Dermis microvascular lymphatic vessel endothelial cell (primary cell): ENCODE results near the gene SIRT4. TPM values are rescaled to one million over a fixed set of nuclear protein-coding genes. Genes with fewer than 3 reads are reported as not detected.
A peak's percentile ranks its signal among the peaks of the same experiment; 100 is the strongest.

ENCODE experiments used
- DNase-seq, 2 donors: peaks; one replicate each; pipeline versions ENCODE4 v3.0.0 to v3.0.0-alpha.2; 2010; ENCODE audit warnings: low read depth in 2 of 2
- total RNA-seq: library from RNA; depleted of rRNA; stranded (reverse); fragments of >200 nt; gene quantifications from 2 replicates; pipeline ENCODE4 v1.2.1, GENCODE V29; 2014

SIRT4 gene
- total RNA-seq, 1 donor from 2014 or later = 1.8 TPM

DNA sequence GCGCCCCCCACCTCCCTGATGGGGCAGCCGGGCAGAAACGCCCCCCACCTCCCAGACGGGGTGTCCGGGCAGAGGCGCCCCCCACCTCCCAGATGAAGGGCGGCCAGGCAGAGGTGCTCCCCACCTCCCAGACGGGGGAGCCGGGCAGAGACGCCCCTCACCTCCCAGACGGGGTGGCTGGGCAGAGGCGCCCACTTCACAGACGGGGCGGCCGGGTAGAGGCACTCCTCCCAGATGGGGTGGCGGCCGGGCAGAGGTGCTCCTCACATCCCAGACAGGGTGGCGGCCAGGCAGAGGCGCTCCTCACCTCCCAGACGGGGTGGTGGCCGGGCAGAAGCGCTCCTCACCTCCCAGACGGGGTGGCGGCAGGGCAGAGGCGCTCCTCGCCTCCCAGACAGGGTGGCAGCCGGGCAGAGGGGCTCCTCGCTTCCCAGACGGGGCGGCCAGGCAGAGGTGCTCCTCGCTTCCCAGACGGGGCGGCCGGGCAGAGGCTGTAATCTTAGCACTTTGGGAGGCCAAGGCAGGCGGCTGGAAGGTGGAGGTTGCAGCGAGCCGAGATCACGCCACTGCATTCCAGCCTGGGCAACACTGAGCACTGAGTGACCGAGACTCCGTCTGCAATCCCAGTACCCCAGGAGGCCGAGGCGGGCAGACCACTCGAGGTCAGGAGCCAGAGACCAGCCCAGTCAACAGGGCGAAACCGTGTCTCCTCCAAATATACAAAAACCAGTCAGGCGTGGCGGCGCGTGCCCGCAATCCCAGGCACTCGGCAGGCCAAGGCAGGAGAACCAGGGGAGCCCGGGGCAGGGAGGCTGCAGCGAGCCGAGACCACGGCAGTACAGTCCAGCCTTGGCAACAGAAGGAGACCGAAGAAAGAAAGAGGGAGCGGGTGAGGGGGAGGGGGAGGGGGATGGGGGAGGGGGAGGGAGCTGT, 23.7 kb upstream of the SIRT4 start:
- DNase-seq = no peak

DNA sequence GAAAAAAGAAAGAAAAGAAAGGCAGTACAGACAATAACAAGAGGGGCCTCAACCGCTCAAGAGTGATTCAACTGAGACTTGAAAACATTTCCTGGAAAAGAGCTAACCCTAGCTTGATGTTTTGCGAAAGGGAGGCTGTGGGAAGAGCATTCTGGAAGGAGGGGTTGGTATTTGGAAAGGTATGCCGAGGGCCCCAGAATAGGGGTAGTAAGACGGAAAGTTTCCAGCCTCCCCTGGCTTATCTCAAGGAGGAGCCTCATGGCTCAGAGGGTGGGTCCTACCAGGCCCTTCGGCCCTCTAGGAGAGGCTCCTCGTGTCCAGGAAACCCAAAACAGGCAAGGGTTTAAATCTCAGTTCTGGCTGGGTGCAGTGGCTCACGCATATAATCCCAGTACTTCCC, 18.8 kb upstream of the SIRT4 start:
- no peak for DNase-seq

DNA sequence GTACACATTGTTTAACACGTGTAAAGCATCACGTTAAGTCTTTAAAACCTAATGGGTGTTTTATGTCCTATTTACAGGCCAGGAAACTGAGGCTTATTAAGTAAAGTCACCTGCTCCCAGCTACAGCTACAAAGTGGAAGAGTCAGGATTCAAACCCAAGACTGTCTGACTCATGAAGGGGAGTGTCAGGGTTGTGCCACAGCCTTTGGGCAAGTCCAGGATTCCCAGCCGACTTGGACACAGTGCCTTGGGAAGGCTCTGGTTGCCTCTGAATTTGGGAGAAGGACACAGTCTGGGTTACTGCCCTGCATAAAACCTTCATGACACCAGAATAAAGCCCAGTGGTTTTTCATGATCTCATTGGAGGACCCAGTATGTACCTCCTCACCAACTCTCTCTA, 17.7 kb upstream of the SIRT4 start:
- no peak for DNase-seq

DNA sequence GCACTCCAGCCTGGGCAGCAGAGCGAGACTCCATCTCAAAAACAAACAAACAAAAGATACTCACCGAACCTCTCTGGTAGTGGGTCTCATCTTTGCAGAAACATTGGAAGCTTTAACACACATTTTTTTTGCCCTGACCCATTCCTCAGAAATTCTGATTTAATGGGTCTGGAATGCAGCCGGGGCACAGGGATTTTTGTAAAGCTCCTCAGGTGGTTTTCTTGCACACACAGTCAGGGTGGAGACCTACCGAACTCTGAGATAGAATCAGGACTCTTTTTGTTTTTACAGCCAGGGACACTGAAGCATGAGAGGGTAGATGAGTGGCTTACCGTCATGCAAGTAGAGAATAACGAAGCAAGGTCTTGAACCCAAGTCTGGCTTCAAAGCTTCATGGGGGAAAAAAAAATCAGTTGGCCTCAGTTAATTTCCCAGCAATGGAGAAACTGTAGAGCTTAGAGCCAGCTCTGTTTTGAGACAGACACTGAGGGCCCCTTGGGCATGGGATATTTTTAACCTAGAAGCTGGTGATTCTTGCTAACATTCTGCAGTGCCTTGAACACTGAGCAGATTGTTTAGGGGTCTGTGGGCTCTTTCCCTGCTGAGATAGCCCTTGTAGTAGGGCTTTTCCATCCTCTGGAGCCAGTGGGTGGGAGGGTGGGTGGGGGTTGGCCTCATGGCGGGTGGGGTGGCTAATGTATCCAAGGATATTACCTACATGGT, 15.2 kb upstream of the SIRT4 start:
- DNase-seq = no peak

DNA sequence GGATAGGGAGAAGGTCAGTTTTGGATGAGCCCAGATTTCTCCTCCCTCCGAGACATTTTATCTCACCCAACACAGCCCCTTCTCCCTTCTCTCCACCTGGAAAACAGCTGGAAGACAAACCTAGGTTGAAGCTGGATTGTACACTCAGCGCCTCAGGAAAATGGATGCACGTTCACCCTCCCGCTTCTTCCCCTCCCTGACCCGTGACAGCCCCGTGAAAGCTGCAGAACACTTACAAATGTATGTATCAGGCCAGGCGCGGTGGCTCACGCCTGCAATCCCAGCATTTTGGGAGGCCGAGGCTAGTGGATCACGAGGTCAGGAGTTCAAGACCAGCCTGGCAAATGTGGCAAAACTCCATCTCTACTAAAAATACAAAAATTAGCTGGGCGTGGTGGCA, 14.6 kb upstream of the SIRT4 start:
- no peak for DNase-seq

DNA sequence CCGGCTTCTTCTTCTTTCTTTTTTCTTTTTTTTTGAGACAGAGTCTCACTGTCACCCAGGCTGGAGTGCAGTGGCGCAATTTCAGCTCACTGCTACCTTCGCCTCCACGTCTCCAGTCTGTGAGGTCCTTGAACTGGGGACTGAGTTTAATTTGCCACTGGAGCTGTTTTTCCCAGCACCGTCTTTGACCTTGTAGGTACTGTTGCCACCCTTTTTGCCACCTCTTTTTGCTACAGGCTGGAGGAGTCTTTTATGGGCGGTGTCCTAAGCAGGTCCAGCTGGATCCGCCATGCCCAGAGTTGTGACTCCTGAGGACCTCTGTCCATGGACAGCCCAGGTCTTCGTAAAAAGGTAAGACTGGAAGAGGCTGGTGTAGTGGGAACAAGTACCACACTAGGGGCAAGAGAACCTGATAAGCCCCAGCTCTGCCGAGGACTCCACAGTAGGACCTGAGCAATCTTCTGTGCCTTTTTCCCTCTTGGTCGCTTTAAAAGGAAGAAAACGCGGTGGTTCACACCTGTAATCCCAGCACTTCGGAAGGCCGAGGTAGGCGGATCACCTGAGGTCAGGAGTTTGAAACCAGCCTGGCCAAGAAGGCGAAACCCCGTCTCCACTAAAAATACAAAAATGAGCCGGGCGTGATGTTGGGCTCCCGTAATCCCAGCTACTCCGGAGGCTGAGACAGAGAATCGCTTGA, 11.4 kb upstream of the SIRT4 start:
- DNase-seq = peak in 1 of 2 donors; percentile 10

DNA sequence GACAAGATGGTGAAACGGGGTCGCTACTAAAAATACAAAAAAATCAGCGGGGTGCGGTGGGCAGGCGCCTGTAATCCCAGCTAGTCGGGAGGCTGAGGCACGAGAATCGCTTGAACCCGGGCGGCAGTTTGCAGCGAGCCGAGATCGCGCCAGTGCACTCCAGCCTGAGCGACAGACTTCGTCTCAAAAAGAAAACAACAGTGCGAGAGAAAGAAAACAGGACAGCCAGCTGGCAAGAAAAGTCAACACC, 9.8 kb upstream of the SIRT4 start:
- DNase-seq = no peak

DNA sequence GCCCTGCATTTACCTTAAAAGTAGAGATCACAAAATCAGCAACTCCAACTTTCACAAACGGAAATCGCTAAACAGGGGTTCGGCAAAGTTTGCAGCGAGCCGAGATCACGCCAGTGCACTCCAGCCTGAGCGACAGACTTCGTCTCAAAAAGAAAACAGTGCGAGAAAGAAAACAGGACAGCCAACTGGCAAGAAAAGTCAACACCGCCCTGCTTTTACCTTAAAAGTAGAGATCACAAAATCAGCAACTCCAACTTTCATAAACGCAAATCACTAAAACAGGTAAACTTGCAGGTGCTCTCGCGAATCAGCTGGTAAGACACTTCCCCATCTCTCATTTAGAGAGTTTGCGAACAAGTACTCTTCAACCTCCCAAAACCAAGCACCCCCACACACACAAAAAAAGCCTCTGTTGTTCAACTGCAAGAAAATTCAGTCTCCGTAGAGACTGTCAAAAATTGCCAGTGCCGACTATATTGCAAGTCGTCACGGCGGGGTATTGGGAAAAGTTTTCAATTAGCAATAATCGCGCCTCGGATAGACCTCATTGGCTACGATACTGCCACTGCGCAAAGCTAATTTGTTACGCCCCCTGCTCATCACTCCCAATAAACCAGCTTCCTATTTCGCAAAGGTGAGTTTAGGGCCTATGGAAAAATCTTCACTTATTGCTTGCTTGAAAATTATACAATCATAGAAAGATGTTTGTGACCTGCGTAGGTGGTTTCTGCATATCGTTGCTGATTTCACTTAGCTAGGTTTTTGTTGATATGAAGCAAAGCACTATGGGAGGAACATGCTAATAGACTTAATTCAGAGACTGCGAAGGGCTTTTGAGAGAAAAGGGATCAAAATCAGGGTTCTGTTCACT, 9.2 kb upstream of the SIRT4 start, which contains the start of gene RNU4-1:
TSS of gene RNU4-1 (minus strand) at position 577 of the 871 bp plus-strand sequence.
- DNase-seq = peak; percentile 85 to 86

DNA sequence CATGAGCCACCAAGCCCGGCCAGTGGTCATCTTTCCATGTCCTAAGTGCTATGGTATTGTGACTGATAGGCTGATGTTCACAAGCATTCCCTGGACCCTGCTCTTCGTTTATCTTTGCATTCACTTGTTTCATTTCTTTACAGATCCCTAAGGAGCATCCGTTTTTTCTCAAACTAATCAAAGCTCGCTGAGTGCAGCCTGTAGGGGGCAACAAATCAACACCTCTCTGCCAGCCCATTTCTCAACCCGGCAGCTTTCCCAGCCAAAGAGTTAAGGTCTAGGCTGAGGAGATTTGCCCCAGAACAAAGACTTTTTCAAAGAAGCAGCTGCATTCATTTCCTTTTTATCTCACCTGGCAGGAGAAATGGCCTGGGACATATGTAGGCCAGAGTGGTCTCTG, 12.1 kb downstream of the SIRT4 start:
- DNase-seq = peak in 1 of 2 donors; percentile 17

DNA sequence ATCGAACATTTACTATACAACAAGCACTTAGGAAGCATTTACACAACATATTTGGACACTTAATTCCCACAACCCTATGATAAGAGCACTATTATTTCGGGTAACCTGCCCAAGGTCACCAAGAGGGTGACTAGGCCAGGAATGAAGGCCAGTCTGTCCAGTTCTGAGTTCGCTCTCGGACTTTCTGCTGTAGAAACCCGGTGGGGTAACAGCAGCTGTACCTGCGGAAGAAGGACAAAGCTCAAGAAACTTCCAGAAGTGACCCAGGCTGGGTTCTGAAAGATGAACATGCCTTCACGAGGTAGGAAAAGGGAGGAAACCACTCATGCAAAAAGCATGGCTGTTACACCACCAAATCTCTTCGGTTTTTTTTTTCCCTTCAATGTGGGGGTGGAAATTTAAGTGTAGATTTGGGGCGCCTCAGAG, 14.7 kb downstream of the SIRT4 start:
- DNase-seq = no peak

DNA sequence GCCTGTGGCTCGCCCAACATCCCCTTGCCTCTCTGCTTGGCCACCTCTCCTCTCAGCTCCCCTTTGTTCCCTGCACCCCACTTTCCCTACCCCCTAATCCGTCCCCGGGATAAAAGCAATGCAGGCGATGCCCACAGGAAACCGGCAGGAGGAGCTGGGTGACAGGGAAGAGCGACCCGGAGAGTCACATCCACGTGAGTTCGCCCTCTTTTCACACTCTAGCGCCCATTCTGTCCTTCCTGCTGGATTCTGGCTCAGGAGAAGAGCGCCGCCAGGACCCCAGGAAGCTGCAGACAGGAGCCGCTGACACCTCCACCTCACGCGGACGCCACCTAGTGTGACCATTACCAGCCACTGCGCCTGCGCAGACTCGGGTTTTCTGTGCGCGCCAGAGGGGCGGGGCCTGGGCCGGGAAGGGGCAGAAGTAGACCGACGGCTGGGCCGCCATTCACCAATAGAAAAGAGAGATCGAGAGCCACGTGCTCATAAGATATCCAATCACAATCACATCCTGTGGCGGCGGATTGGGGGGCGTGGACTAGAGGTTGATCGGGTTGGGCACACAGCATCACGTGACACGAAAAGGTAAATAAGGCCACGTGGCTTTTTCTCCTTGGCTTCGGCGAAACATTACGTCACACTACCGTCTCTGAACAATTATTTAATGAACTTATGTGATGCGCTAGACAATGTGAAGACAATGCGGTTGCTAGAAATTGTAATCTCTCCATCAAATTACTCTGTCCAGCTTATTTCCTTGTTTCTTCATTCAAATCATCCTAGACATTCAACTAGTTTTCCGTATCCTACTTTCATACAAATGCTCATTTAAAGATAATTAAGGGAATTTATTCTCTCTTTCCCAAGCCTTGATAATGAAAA, 15.3 kb downstream of the SIRT4 start:
- peak; percentile 97 to 100 for DNase-seq

DNA sequence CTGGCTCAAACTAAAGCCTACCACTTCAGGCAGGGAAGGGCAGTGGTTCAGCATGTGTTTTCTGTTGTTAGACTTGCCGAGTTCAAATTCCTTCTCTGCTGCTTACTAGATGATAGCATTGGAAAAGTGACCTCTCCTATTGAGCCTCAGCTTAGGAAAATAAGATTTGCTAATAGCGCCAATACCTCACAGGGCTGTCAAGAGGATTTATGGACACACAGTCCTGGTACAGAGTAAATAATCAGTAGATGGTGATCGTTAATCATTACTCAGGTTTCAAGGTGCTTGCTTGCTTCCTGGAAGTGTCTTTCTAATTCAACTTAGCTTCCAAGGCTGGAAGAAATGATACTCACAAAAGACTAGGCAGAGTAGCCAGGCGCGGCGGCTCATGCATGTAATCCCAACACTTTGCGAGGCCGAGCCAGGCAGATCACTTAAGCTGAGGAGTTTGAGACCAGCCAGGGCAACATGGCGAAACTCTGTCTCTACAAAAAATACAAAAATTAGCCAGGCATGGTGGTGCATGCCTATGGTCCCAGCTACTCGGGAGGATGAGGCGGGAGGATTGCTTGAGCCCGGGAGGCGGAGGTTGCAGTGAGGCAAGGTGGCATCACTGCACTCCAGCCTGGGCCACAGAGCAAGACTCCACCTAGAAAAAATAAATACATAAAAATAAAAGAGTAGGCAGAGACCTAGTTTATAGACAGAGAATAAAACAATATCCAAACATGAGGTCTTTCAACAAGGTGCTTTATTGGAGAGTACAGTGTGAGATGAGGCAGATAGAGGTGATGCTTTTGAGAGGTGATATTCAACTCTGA, 19.5 kb downstream of the SIRT4 start:
- no peak for DNase-seq

DNA sequence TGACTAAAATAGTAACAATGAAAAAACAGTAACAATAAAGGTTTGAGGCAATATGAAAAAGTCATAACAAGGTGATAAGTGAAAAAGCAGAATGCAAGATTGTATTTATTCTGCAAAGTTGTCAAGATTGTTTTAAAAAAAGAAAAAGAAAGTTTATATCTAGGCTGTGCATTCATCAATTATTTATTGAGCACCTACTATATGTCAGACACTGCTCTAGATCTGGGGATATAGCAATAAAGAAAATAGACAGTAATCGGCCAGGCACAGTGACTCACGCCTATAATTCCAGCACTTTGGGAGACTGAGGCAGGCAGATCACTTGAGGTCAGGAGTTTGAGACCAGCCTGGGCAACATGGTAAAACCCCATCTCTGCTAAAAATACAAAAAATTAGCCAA, 21.7 kb downstream of the SIRT4 start:
- DNase-seq = no peak

DNA sequence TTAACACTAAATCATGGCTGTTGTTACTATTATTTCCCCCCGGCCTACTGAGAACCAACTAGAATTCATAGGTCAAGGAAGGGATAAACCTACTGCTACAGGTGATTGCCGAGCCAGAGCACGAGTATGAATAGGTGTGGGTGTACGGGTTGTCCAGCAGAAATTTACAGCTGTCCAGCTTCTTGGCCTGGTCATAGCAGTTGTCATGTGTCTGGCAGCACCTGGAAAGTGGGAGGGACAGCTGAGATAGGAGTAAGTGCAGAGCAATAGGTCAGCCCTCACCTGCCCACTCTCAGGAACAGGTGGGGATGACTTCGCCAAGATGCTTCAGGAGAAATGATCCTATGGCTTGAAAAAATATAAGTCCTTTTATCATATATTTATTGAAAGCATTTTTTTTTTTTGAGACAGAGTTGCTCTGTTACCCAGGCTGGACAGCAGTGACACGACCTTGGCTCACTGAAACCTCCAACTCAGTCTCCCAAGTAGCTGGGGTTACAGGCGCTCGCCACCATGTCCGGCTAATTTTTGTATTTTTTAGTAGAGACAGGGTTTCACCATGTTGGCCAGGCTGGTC, 22.8 kb downstream of the SIRT4 start:
- DNase-seq = no peak

DNA sequence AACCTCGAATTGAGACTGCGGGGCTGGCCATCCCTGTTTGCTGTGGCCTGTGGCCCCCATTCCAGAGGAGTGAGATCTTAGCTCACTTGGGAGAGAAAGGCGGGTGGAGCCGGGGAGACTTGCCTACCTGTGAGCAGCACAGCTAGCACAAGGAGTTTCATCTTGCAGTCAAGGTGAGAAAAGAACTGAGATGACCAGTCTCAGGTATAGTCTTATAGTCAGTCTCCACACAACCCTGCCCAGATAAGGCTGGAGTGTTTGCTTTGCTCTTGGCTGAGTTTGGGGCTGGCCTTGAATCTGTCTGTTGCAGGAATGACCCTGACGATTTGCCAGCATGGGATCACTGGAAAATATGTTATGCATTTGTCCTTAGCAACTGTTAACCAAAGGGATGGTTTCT, 25.5 kb downstream of the SIRT4 start, which contains the start of gene PLA2G1B:
TSS of gene PLA2G1B (minus strand) at position 187 of the 400 bp plus-strand sequence. CDS start at position 161, 26 bp downstream.
- DNase-seq = no peak

DNA sequence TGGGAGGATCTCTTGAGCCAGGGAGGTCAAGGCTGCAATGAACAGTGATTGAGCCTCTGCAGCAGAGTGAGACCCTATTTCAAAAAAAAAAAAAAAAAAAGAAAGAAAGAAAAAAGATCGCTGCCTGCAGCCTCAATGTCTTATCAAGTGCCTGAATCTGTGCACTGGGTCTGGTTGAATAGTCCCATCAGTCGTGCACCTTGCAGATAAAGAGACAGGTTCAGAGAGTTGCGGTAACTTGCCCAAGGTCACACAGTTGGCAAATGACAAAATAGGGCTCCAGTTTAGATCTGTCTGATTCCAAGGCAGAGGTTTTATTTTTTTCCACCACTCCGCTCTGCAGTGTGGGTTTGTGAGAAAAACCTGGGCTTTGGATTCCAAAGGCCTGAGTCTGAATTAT, 26.1 kb downstream of the SIRT4 start:
- no peak for DNase-seq

DNA sequence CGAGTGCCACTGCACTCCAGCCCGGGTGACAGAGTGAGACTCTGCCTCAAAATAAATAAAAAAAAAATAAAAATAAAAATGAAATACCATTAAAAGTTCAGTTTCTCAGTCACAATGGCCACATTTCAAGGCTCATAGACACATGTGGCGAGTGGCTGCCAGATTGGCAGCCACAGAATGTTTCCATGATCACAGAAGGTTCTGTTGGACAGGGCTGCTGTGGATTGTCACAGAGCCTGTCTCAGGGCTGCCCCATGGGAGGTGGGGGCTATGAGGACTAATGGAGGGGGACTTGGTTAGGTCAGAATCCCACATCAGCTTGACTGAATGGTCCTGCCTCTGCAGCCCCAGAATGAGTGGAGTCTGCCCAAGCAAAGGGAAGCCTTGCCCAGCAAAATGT, 29.3 kb downstream of the SIRT4 start:
- DNase-seq = no peak

DNA sequence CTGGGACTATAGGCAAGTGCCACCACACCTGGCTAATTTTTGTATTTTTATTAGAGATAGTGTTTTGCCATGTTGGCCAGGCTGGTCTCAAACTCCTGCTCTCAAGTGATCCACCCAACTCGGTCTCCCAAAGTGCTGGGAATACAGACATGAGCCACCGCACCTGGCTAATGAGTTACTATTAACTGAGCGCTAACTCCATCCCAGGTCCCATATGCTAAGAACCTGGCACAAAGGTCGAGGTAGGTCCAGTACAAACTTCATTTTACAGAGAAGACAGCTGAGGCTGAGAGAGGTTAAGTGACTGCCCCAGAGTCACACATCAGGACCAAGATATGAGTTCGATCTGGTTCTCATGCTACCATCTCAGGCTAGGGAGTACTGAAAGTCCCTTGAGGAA, 29.9 kb downstream of the SIRT4 start:
- no peak for DNase-seq

DNA sequence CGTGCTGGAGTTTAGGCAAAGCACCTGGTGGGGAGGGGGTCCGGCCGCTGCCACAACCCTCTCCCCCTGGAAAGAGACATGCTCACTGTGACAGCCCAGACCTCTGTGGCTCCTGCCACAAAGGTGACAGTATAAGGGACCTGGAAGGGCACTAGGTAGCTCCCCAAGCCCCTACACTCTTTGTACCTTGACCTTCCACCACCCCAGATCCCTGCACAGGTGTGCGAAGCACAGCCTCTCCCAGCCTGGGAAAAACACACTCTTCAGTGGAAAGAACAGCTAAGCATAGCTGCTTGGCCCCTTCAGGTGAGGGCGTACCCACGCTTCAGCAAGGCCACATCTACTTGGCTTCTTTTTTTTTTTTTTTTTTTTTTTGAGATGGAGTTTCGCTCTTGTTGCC, 30.4 kb downstream of the SIRT4 start:
- no peak for DNase-seq
